Measurements from ENCODE around the gene BRDT. TPM values are rescaled to one million over a fixed set of nuclear protein-coding genes. Genes with fewer than 3 reads are reported as not detected.

Gene BRDT
- not detected for total RNA-seq
- under 1 TPM in 2 of 6 donors, not detected in 4; 0.19 to 0.38 TPM for polyA plus RNA-seq (ENCODE audit: insufficient read length in 6 of 6)
- long read RNA-seq, donor 1, result 0 reads
- long read RNA-seq, donor 2, result 0 reads
- long read RNA-seq, donor 3, result 0 reads
- long read RNA-seq, donor 4, result 0 reads
- long read RNA-seq, donor 5, result 0 reads
- long read RNA-seq, donor 6, result 0 reads
- long read RNA-seq, donor 7, result 0 reads
- long read RNA-seq, donor 8, result 0 reads
- long read RNA-seq, donor 9, result 0 reads
- long read RNA-seq, donor 10, result 0 reads
- long read RNA-seq, donor 11, result 0 reads
- long read RNA-seq, donor 12, result 0 reads

DNA sequence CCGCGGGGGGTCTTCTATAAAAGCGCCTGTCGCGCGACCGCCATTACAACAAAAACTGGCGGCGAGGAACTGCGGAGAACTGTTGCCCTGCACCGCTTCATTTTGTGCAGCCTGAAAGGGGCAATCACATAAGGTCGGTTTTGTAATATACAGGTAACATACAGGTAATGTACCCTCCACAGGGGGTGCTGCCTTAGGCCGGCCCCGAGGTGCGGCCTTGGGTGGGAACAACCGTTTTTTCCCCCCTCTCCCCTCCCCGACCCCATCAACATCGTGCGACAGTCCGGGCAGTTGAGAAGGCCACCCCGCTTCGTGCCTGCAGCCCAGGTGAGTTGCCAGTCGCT lies at the start of gene BRDT:
TSS of gene BRDT (plus strand) at position 46 of the 344 bp plus-strand sequence. CDS start 13,354 bp downstream, outside the sequence.
- TF ChIP-seq, protein P1, sequence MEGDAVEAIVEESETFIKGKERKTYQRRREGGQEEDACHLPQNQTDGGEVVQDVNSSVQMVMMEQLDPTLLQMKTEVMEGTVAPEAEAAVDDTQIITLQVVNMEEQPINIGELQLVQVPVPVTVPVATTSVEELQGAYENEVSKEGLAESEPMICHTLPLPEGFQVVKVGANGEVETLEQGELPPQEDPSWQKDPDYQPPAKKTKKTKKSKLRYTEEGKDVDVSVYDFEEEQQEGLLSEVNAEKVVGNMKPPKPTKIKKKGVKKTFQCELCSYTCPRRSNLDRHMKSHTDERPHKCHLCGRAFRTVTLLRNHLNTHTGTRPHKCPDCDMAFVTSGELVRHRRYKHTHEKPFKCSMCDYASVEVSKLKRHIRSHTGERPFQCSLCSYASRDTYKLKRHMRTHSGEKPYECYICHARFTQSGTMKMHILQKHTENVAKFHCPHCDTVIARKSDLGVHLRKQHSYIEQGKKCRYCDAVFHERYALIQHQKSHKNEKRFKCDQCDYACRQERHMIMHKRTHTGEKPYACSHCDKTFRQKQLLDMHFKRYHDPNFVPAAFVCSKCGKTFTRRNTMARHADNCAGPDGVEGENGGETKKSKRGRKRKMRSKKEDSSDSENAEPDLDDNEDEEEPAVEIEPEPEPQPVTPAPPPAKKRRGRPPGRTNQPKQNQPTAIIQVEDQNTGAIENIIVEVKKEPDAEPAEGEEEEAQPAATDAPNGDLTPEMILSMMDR (IDR thresholded peaks at IDR 0.05), result no peak
- no peaks in the 10 kb centered on the region for H3K36me3 ChIP-seq
- H3K9me3 ChIP-seq, result no peaks in the 10 kb centered on the region
- ATAC-seq (no peak), DNase-seq (peak in 1 of 4 donors; percentile 79)
- H3K4me1 ChIP-seq, result no peaks in the 10 kb centered on the region
- no peak within 1 kb of the TSS for H3K27ac ChIP-seq
- H3K27me3 ChIP-seq, result no peaks in the 10 kb centered on the region
- no peak within 1 kb of the TSS for H3K4me3 ChIP-seq
- intact Hi-C loops (cut with DNase I), result no loop called here

GRCh38 chr1:91900562-91900961 lies 48.6 kb upstream of the BRDT start:
- Histone ChIP-seq H3K27me3 (no peaks in the 10 kb centered on the region), H3K4me3 (no peak overlapping the region), H3K36me3 (no peaks in the 10 kb centered on the region), H3K9me3 (no peaks in the 10 kb centered on the region), H3K4me1 (no peaks in the 10 kb centered on the region), H3K27ac (no peak overlapping the region)
- TF ChIP-seq, protein P1 (IDR thresholded peaks at IDR 0.05), result no peak
- intact Hi-C loops (cut with DNase I), result no loop called here
- DNase-seq (no peak), ATAC-seq (no peak)

DNA sequence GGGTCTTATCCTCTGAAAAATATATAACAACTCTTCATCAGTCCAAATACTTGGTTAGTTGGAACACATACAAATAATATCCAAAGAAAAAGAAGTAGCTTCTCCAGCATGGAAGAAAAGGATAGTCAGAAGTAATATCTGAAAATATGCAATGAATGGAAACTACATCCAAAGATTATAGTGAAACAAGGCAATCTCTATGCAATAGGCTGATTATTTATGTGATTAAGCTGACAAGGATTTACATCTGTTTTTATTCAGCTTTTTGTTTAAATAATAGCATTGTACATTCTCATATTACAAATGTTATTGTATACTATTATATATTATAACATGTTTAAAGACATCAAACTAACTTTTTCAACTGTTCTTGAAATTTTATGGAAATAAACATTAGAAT lies 48.0 kb upstream of the BRDT start:
- TF ChIP-seq, protein P1 (IDR thresholded peaks at IDR 0.05), result no peak
- H3K36me3 ChIP-seq, result no peaks in the 10 kb centered on the region
- H3K27me3 ChIP-seq, result no peaks in the 10 kb centered on the region
- DNase-seq, result no peak
- H3K9me3 ChIP-seq, result no peaks in the 10 kb centered on the region
- intact Hi-C loops (cut with DNase I), result no loop called here
- H3K4me3 ChIP-seq, result no peak overlapping the region
- H3K4me1 ChIP-seq, result no peaks in the 10 kb centered on the region
- ATAC-seq, result no peak
- no peak overlapping the region for H3K27ac ChIP-seq

- Histone ChIP-seq H3K27me3 (no peaks in the 10 kb centered on the region), H3K36me3 (no peaks in the 10 kb centered on the region), H3K27ac (no peak overlapping the region), H3K4me3 (no peak overlapping the region), H3K4me1 (no peaks in the 10 kb centered on the region), H3K9me3 (no peaks in the 10 kb centered on the region)
- TF ChIP-seq, protein P1 (IDR thresholded peaks at IDR 0.05), result no peak
- DNase-seq, result no peak
- no peak for ATAC-seq
- intact Hi-C loops (cut with DNase I), result no loop called here
Measured at GRCh38 chr1:91912266-91912665, 36.9 kb upstream of the BRDT start.

GRCh38 chr1:91913018-91913417 lies 36.2 kb upstream of the BRDT start:
- DNase-seq, result no peak
- Histone ChIP-seq H3K4me1 (no peaks in the 10 kb centered on the region), H3K9me3 (no peaks in the 10 kb centered on the region), H3K4me3 (no peak overlapping the region), H3K36me3 (no peaks in the 10 kb centered on the region), H3K27ac (no peak overlapping the region), H3K27me3 (no peaks in the 10 kb centered on the region)
- intact Hi-C loops (cut with DNase I), result no loop called here
- ATAC-seq, result no peak
- TF ChIP-seq, protein P1 (IDR thresholded peaks at IDR 0.05), result no peak
